Femur (tissue), 1 donor: ENCODE data around the gene PITPNM1.

Source experiments
- DNase-seq: peaks from one replicate; pipeline ENCODE4 v3.0.0-alpha.2; 2017

PITPNM1 gene

GRCh38 chr11:67463186-67463585 is 42.0 kb downstream of the PITPNM1 start:
- DNase-seq = no peak

GRCh38 chr11:67458266-67458665 is 46.9 kb downstream of the PITPNM1 start:
- DNase-seq = no peak

- DNase-seq = no peak
These were observed 47.7 kb downstream of the PITPNM1 start for GRCh38 chr11:67457453-67457852.

GRCh38 chr11:67456068-67456705 is 49.0 kb downstream of the PITPNM1 start:
- DNase-seq = no peak

- no peak for DNase-seq
These were observed 50.1 kb downstream of the PITPNM1 start, which contains the start of gene CABP4 for GRCh38 chr11:67455054-67455453. Gene CABP4, plus strand, starts transcription at chr11:67455354. Its CDS starts 70 bp downstream, at chr11:67455424.

GRCh38 chr11:67453816-67454732 is 51.1 kb downstream of the PITPNM1 start:
- DNase-seq = peak; percentile 18

- DNase-seq = no peak
These were observed 52.8 kb downstream of the PITPNM1 start, which contains the start of gene GPR152 for GRCh38 chr11:67452141-67452952. Gene GPR152, minus strand, starts transcription at chr11:67452729. Its CDS starts 5 bp downstream, at chr11:67452724.

- no peak for DNase-seq
These were observed 53.5 kb downstream of the PITPNM1 start for GRCh38 chr11:67451658-67451976.

- no peak for DNase-seq
These were observed 54.1 kb downstream of the PITPNM1 start for GRCh38 chr11:67450796-67451657.

GRCh38 chr11:67449116-67449844 is 55.9 kb downstream of the PITPNM1 start:
- DNase-seq = no peak

GRCh38 chr11:67448220-67448609 is 56.9 kb downstream of the PITPNM1 start:
- DNase-seq = no peak

- no peak for DNase-seq
These were observed 59.6 kb downstream of the PITPNM1 start for GRCh38 chr11:67445515-67445914.

GRCh38 chr11:67442504-67443404 is 62.4 kb downstream of the PITPNM1 start:
- no peak for DNase-seq
